Hepatocyte (in vitro differentiated cells): Measurements from ENCODE around the gene FNDC11. TPM values are rescaled to one million over a fixed set of nuclear protein-coding genes. Genes with fewer than 3 reads are reported as not detected.

Experiments
- DNase-seq: peaks from one replicate; pipeline ENCODE4 v3.0.0-alpha.2; 2016; ENCODE audit warnings: low spot score
- H2AFZ ChIP-seq: fragments of 200-600 bp; sonication (generic); 2 replicates; pipeline ENCODE4 v1.6.0; 2016; ENCODE audit warnings: antibody characterized with exemption, mild to moderate bottlenecking
- H3K27ac ChIP-seq: fragments of 200-600 bp; sonication (generic); 2 replicates; pipeline ENCODE4 v1.5.1; 2016; ENCODE audit warnings: mild to moderate bottlenecking
- H3K27me3 ChIP-seq: fragments of 200-600 bp; sonication (generic); 2 replicates; pipeline ENCODE4 v1.6.1; 2016
- H3K36me3 ChIP-seq: fragments of 200-600 bp; sonication (generic); replicated peaks from 2 replicates; pipeline ENCODE4 v1.5.1; 2016; ENCODE audit warnings: low read depth; ENCODE audit not compliant: insufficient read depth
- H3K4me1 ChIP-seq: fragments of 200-600 bp; sonication (generic); 2 replicates; pipeline ENCODE4 v1.5.1; 2016; ENCODE audit warnings: mild to moderate bottlenecking, moderate library complexity; ENCODE audit not compliant: insufficient read depth
- H3K4me2 ChIP-seq: fragments of 200-600 bp; sonication (generic); 2 replicates; pipeline ENCODE4 v1.6.0; 2016
- H3K4me3 ChIP-seq: fragments of 200-600 bp; sonication (generic); 2 replicates; pipeline ENCODE4 v1.5.1; 2016; ENCODE audit warnings: mild to moderate bottlenecking
- H3K79me2 ChIP-seq: fragments of 200-600 bp; sonication (generic); 2 replicates; pipeline ENCODE4 v1.6.0; 2017; ENCODE audit warnings: mild to moderate bottlenecking
- H3K9me2 ChIP-seq: fragments of 200-600 bp; sonication (generic); replicated peaks from 2 replicates; pipeline ENCODE4 v1.6.0; 2017; ENCODE audit warnings: mild to moderate bottlenecking; ENCODE audit not compliant: insufficient read depth
- H3K9me3 ChIP-seq: fragments of 200-600 bp; sonication (generic); 2 replicates; pipeline ENCODE4 v1.5.1; 2016; ENCODE audit warnings: low read depth, mild to moderate bottlenecking
- H4K20me1 ChIP-seq: fragments of 200-600 bp; sonication (generic); 2 replicates; pipeline ENCODE4 v1.6.0; 2016; ENCODE audit warnings: mild to moderate bottlenecking; ENCODE audit not compliant: insufficient read depth, poor library complexity, severe bottlenecking
- CTCF ChIP-seq: fragments of 200-600 bp; sonication (generic); IDR thresholded peaks from 2 replicates; pipeline ENCODE4 v1.5.1; 2016; ENCODE audit warnings: antibody characterized with exemption, mild to moderate bottlenecking; ENCODE audit not compliant: poor library complexity
- EZH2 ChIP-seq: fragments of 200-600 bp; sonication (generic); IDR thresholded peaks from 2 replicates; pipeline ENCODE4 v1.6.1; 2016; ENCODE audit warnings: antibody characterized with exemption, mild to moderate bottlenecking, borderline replicate concordance
- EZH2phosphoT487 ChIP-seq: fragments of 200-600 bp; sonication (generic); IDR thresholded peaks from one replicate; pipeline ENCODE4 v1.6.1; 2018; ENCODE audit warnings: antibody characterized with exemption, mild to moderate bottlenecking, low read depth, moderate library complexity; ENCODE audit not compliant: unreplicated experiment, severe bottlenecking
- WGBS: methylation state at CpG from one replicate; pipeline ENCODE4 v1.1.6; 2016; ENCODE audit warnings: low lambda C conversion rate; ENCODE audit errors: missing lambda C conversion rate; 5-methylcytosine and 5-hydroxymethylcytosine counted together
- polyA plus RNA-seq: library from polyadenylated mRNA; unstranded; fragments of >200 nt; fragmentation: Nextera tagmentation; extraction: Ambion mirVana; gene quantifications from 2 replicates; pipeline ENCODE4 v1.2.1, GENCODE V29; 2016
- total RNA-seq: library from RNA; depleted of rRNA; stranded (reverse); fragments of >200 nt; gene quantifications from 2 replicates; pipeline ENCODE4 v1.2.3, GENCODE V29; 2014

The FNDC11 gene
- total and polyA plus RNA-seq, 2 experiments from 2014 or later, result 0.57 to 0.79 TPM

DNA sequence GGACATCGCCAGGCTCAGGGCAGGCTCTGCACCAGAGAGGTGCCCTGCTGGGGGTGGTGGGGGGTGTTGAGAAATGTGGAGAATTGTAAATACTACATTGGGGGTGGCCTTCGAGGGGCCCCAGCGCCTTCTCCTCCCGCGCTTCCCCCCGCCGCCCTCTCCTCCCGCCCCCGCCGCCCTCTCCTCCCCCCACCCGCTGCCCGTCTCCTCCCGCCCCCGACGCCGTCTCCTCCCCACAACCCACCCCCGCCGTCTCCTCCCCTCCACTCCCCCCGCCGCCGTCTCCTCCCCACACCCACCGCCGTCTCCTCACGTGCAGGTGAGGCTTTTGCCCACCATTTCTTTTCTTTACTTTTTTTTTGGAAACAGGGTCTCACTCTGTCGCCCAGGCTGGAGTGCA lies 4.9 kb upstream of the FNDC11 start:
- Histone ChIP-seq H2AFZ (no peak overlapping the region), H3K4me2 (no peak overlapping the region), H3K4me3 (no peak overlapping the region), H3K27ac (no peak overlapping the region), H3K9me2 (no peaks in the 10 kb centered on the region), H3K4me1 (no peaks in the 10 kb centered on the region), H3K9me3 (no peaks in the 10 kb centered on the region), H3K79me2 (no peaks in the 10 kb centered on the region), H3K36me3 (no peaks in the 10 kb centered on the region), H3K27me3 (no peaks in the 10 kb centered on the region), H4K20me1 (no peaks in the 10 kb centered on the region)
- TF ChIP-seq EZH2phosphoT487 (no peak), CTCF (no peak), EZH2 (no peak)
- 50% methylated on average over 1 of the region's 25 CpGs for WGBS
- DNase-seq, result no peak

DNA sequence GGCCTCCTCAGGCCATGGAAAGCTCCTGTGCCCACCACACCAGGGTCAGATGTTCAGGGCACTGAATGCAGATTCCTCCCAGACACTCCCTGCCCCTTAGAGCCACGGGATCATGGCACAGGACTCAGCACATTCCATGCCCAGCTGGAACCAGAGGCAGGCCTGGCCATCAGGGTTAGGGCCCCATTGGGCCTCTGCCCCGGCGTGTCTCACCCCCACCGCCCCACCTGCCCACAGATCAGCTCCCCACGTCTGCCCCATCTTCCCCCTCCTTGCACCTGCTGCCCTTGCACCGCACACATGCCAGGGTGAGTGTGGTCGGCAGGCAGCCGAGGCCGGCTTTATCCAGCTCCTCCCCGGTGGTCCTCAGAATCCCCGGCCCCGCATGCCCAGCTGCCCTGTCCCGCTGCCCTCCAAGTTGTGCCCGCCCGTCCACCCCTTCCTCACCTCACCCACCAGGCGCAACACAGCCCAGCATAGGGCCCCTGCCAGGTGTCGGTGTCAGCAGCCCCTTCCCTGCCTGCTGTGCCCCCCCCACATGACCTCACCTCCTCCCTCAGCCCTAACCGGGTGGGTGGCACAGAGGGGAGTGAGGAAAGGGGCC lies 4.2 kb upstream of the FNDC11 start:
- H3K4me3 ChIP-seq, result no peak overlapping the region
- WGBS, result 81% methylated on average over 2 of the region's 18 CpGs
- DNase-seq, result no peak
- no peaks in the 10 kb centered on the region for H3K36me3 ChIP-seq
- no peaks in the 10 kb centered on the region for H3K9me2 ChIP-seq
- H3K4me2 ChIP-seq, result no peak overlapping the region
- H3K9me3 ChIP-seq, result no peaks in the 10 kb centered on the region
- no peak overlapping the region for H3K27ac ChIP-seq
- no peak overlapping the region for H2AFZ ChIP-seq
- no peaks in the 10 kb centered on the region for H3K79me2 ChIP-seq
- TF ChIP-seq EZH2phosphoT487 (no peak), CTCF (no peak), EZH2 (no peak)
- H3K27me3 ChIP-seq, result no peaks in the 10 kb centered on the region
- H3K4me1 ChIP-seq, result no peaks in the 10 kb centered on the region
- no peaks in the 10 kb centered on the region for H4K20me1 ChIP-seq

- H4K20me1 ChIP-seq, result no peaks in the 10 kb centered on the region
- H3K79me2 ChIP-seq, result no peaks in the 10 kb centered on the region
Observed at GRCh38 chr20:63551068-63551467, 2.9 kb upstream of the FNDC11 start.

More at GRCh38 chr20:63551068-63551467, 2.9 kb upstream of the FNDC11 start:
- Histone ChIP-seq H3K9me3 (no peaks in the 10 kb centered on the region), H3K4me1 (no peaks in the 10 kb centered on the region), H3K36me3 (no peaks in the 10 kb centered on the region), H2AFZ (no peak overlapping the region), H3K4me2 (no peak overlapping the region), H3K27ac (no peak overlapping the region), H3K4me3 (no peak overlapping the region), H3K9me2 (no peaks in the 10 kb centered on the region), H3K27me3 (no peaks in the 10 kb centered on the region)
- TF ChIP-seq EZH2, result no peak
- TF ChIP-seq EZH2phosphoT487, result no peak
- TF ChIP-seq CTCF, result no peak
- no peak for DNase-seq
- WGBS, result 64% methylated on average over 9 of the region's 9 CpGs
